Lung (tissue), 12 donors: Measurements from ENCODE around the gene RNF166. TPM values are rescaled to one million over a fixed set of nuclear protein-coding genes. Genes with fewer than 3 reads are reported as not detected.

Experiments used
- ATAC-seq: fragments of 200-7000 bp; cut with Tn5 transposase; one replicate; pipeline ENCODE4 v1.9.1; 2020; ENCODE audit warnings: moderate number of reproducible peaks; ENCODE audit not compliant: insufficient read depth, low FRiP score
- DNase-seq, 3 donors: peaks; one replicate each; pipeline ENCODE4 v3.0.0-alpha.2; 2013 to 2017
- H3K27ac ChIP-seq, 2 donors: one replicate each; pipeline ENCODE4 v1.5.1; 2013; ENCODE audit warnings: mild to moderate bottlenecking in 2 of 2, moderate library complexity in 2 of 2, control low read depth in 1 of 2, inconsistent platforms in 1 of 2, low read depth in 1 of 2, low read length in 1 of 2
- H3K27me3 ChIP-seq, 3 donors: one replicate each; pipeline ENCODE4 v1.5.1; 2013; ENCODE audit warnings: low read length in 2 of 3; ENCODE audit not compliant: control insufficient read depth in 3 of 3, insufficient read depth in 3 of 3
- H3K36me3 ChIP-seq, 4 donors: one replicate each; pipeline ENCODE4 v1.5.1; 2013; ENCODE audit warnings: low read length in 4 of 4, mild to moderate bottlenecking in 1 of 4, moderate library complexity in 1 of 4; ENCODE audit not compliant: control insufficient read depth in 4 of 4, insufficient read depth in 4 of 4
- H3K4me1 ChIP-seq, 5 donors: one replicate each; pipeline ENCODE4 v1.5.1; 2013; ENCODE audit warnings: low read length in 5 of 5, mild to moderate bottlenecking in 2 of 5, moderate library complexity in 1 of 5; ENCODE audit not compliant: control insufficient read depth in 5 of 5, insufficient read depth in 5 of 5
- H3K4me3 ChIP-seq: one replicate; pipeline ENCODE4 v1.5.1; 2013; ENCODE audit warnings: mild to moderate bottlenecking, control low read depth, moderate library complexity
- H3K9ac ChIP-seq, 2 donors: one replicate each; pipeline ENCODE4 v1.5.1; 2013; ENCODE audit warnings: low read length in 2 of 2, control low read depth in 1 of 2; ENCODE audit not compliant: insufficient read depth in 1 of 2
- H3K9me3 ChIP-seq, 4 donors: one replicate each; pipeline ENCODE4 v1.5.1; 2013; ENCODE audit warnings: low read length in 3 of 4, mild to moderate bottlenecking in 1 of 4, moderate library complexity in 1 of 4; ENCODE audit not compliant: control insufficient read depth in 4 of 4, insufficient read depth in 3 of 4
- WGBS, 2 donors: extraction: QIAGEN DNeasy Blood & Tissue Kit; methylation state at CpG; one replicate each; pipeline ENCODE4 v1.1.7; 2013; 5-methylcytosine and 5-hydroxymethylcytosine counted together
- polyA plus RNA-seq, 2 donors: library from polyadenylated mRNA; stranded (reverse); fragments of 200-250 nt; gene quantifications; one replicate each; pipeline ENCODE4 v1.2.1, GENCODE V29; 2013
- total RNA-seq, 2 donors: library from RNA; depleted of rRNA in 1 of 2; stranded (reverse); fragments of >200 nt in 1 of 2; gene quantifications; one replicate each; pipeline ENCODE4 v1.2.1, GENCODE V29; 2014 to 2021
- TF ChIP-seq, protein P1 (sequence below): IDR thresholded peaks from 2 replicates; pipeline ENCODE4 v1.5.1; 2012; ENCODE audit warnings: mild to moderate bottlenecking; ENCODE audit errors: control extremely low read depth, extremely low read depth
- donor health status: control.
- donor health status: control.
- donor health status: Bipolar disorder and iron deficiency.
- donor health status: healthy.
- donor health status: DM: yes; HTN: yes; CAD: no.

RNF166 gene
- total and polyA plus RNA-seq, 4 donors: 15.2 to 51.6 (median 44.1) TPM

DNA sequence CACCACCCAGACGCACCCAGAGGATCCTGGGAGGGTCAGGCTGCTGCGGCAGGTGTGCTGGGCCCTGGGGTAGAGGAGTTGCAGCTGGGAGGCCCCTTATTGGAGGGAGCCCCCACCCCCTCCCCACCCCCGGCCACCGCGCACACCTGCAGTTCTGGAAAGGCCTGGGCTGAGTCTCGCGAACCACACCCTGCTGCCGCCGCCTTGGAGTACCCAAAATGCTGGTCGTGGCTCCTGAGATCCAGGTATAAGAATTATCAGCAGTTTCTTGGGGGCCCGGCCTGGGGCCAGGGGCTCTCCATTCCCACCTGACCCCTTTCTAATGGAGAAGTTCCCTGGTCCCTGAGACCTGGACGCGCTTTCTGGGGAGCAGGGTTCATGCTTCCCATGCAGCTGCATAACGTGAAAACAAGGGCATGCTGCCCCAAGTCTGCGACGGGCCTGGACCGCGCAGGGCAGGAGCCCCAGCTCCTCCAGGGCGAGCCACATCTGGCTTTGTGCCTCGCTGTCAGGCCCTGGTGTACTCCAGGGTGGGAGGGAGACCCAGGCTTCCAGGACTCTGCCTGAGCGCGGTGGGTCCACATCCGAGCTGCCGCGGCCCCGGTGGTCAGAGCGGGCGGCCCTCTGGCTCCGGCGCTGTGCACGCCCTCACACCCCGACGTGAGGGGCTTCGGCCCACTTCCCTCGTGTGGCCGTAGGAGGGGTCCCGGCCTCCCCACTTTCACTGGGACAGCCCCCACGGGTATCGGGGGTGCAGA is 12.6 kb downstream of the RNF166 start:
- Histone ChIP-seq H3K36me3 (peaks cover 0 to 25% (median 0%) of the 10 kb centered on the region in 4 donors), H3K4me3 (no peak overlapping the region), H3K9ac (no peak overlapping the region), H3K27ac (no peak overlapping the region), H3K9me3 (no peaks in the 10 kb centered on the region), H3K4me1 (no peaks in the 10 kb centered on the region), H3K27me3 (peaks cover 0 to 8% (median 2%) of the 10 kb centered on the region in 3 donors)
- no peak for DNase-seq
- no peak for ATAC-seq
- TF ChIP-seq, protein P1, sequence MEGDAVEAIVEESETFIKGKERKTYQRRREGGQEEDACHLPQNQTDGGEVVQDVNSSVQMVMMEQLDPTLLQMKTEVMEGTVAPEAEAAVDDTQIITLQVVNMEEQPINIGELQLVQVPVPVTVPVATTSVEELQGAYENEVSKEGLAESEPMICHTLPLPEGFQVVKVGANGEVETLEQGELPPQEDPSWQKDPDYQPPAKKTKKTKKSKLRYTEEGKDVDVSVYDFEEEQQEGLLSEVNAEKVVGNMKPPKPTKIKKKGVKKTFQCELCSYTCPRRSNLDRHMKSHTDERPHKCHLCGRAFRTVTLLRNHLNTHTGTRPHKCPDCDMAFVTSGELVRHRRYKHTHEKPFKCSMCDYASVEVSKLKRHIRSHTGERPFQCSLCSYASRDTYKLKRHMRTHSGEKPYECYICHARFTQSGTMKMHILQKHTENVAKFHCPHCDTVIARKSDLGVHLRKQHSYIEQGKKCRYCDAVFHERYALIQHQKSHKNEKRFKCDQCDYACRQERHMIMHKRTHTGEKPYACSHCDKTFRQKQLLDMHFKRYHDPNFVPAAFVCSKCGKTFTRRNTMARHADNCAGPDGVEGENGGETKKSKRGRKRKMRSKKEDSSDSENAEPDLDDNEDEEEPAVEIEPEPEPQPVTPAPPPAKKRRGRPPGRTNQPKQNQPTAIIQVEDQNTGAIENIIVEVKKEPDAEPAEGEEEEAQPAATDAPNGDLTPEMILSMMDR: no peak
- 91 to 92% methylated on average over 39 of the region's 39 CpGs for WGBS, 2 donors

DNA sequence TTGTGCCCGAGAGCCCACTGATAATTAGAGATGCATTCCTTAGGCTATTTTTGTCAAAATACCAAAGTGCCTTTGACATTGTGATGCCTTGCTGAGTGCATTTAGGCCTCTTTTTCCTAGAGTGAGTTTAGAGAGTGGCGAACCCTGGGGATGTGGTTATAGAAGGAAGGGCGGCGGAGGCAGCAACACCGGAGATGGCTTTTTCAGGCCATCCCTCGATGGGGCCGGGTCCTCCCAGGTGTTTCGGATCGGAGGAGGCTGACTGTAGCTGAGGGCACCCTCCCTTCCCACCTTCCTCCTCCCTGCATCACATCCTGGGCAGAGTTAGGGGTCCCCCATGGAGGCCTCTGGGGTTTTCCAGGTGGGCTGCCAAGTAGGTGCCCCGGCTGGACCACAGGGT is 13.3 kb downstream of the RNF166 start:
- no peak overlapping the region for H3K27ac ChIP-seq
- no peaks in the 10 kb centered on the region for H3K4me1 ChIP-seq
- DNase-seq: no peak
- peaks cover 0 to 16% (median 7%) of the 10 kb centered on the region in 3 donors for H3K27me3 ChIP-seq
- WGBS, 2 donors: 71 to 76% methylated on average over 10 of the region's 10 CpGs
- H3K9me3 ChIP-seq: no peaks in the 10 kb centered on the region
- no peak for ATAC-seq
- TF ChIP-seq, protein P1: no peak
- no peak overlapping the region for H3K4me3 ChIP-seq
- peaks cover 0 to 18% (median 0%) of the 10 kb centered on the region in 4 donors for H3K36me3 ChIP-seq
- no peak overlapping the region for H3K9ac ChIP-seq

GRCh38 chr16:88691924-88692560 is 14.2 kb downstream of the RNF166 start:
- H3K36me3 ChIP-seq: peaks cover 0 to 10% (median 0%) of the 10 kb centered on the region in 4 donors
- H3K27me3 ChIP-seq: peaks cover 0 to 20% (median 13%) of the 10 kb centered on the region in 3 donors
- H3K4me1 ChIP-seq: peaks cover 0 to 2% (median 0%) of the 10 kb centered on the region in 5 donors
- no peaks in the 10 kb centered on the region for H3K9me3 ChIP-seq
- H3K4me3 ChIP-seq: no peak overlapping the region
- no peak for ATAC-seq
- WGBS, 2 donors: 47 to 66% methylated on average over 22 to 26 of the region's 26 CpGs
- no peak overlapping the region for H3K9ac ChIP-seq
- peak overlapping the region in 1 of 2 donors; percentile 33 for H3K27ac ChIP-seq
- TF ChIP-seq, protein P1: no peak
- no peak for DNase-seq
